ENCODE data around the gene OR2A42.
"Not testable (repeated sequence)": the region's sequence is repeated elsewhere in the genome, so short reads cannot be mapped to it uniquely, and the experiment has no call there.

OR2A42 gene

GRCh38 chr7:144205306-144205705 is 34.1 kb downstream of the OR2A42 start:
- not testable (repeated sequence) for H3K36me3 Mint-ChIP-seq (ENCODE audit: low read depth); H3K27me3 Mint-ChIP-seq (ENCODE audit: low read depth); H3K27ac Mint-ChIP-seq; H3K4me3 Mint-ChIP-seq; H3K4me1 Mint-ChIP-seq; H3K9me3 Mint-ChIP-seq

DNA sequence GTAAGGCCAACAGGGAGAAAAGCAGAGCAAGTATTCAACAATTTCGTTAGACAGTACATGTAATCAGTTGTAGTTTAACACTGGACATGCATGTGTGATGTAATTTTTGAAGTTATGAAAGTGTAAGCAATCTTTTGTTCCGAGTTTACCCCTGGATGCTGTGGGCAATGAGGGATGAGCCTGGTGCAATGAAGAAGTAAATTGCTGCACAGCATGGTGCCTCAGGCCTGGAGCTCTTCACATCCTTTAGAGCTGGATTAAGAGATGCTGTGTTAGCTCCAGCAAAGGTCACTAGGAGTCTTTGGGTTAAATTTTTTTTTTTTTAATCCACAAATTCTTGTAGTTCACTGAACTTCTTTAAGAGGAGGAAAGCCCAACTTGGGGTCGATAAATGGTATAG is 36.3 kb downstream of the OR2A42 start:
- H3K4me3 Mint-ChIP-seq; H3K9me3 Mint-ChIP-seq; H3K4me1 Mint-ChIP-seq; H3K27me3 Mint-ChIP-seq (ENCODE audit: low read depth); H3K36me3 Mint-ChIP-seq (ENCODE audit: low read depth); H3K27ac Mint-ChIP-seq: not testable (repeated sequence)

DNA sequence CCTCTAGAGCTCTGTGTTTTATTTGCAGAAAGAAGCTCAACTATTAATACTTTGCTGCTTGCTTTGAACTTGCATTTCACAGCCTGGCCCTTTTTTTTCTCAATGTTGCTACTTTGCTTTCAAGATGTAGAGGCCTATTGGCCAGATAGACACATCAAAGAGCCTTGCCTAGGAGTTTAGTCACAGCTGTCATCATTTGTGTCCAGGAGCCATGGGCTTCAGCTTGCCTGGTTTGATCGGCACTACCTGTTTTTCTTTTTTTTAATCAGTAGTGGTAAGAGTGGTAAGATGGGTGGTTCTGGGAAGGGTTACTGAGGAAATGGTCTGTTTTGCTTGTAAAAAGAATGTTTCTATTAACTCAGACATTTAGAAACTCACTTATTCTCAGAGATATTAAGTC is 37.4 kb downstream of the OR2A42 start:
- not testable (repeated sequence) for H3K27me3 Mint-ChIP-seq (ENCODE audit: low read depth); H3K9me3 Mint-ChIP-seq; H3K4me1 Mint-ChIP-seq; H3K36me3 Mint-ChIP-seq (ENCODE audit: low read depth); H3K4me3 Mint-ChIP-seq; H3K27ac Mint-ChIP-seq

- H3K36me3 Mint-ChIP-seq (ENCODE audit: low read depth); H3K27ac Mint-ChIP-seq; H3K9me3 Mint-ChIP-seq; H3K4me1 Mint-ChIP-seq; H3K4me3 Mint-ChIP-seq; H3K27me3 Mint-ChIP-seq (ENCODE audit: low read depth): not testable (repeated sequence)
Measured at GRCh38 chr7:144198934-144199333, 40.5 kb downstream of the OR2A42 start.

DNA sequence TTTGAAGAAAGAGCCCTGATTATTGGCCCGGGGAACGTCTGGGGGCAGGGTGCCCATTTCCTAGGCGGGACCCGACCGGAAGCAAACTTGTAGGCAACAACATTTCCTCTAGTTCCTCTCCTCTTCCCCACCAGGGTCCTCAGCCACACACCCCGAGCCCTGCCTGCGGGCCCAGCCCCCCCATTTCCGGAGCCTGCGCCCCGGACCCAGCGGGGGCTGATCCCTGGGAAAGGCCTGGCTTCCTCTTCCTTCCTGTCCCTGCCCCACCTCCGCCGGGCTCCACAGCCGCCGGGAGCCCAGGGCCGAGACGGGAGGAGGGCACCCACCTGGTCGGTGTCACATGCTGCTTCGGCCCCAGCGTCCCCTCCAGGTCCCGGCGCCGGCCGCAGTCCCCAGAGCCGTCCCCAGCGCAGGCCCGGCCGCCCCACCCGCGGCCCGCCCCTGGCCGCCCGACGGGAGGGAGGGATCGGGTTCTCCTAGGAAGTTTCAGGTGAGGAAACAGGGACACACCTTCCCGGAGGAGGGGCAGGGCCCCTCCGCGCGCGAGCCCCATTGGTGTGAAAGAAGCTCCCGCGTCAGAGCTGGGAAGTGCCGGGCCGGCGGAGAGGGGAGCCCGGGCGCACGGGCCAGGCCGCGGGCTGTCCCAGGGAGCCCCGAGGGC is 44.1 kb downstream of the OR2A42 start, which contains the start of gene ARHGEF35:
Gene ARHGEF35, minus strand, starts transcription at position 622 of the 661 bp plus-strand sequence. CDS start 7,450 bp downstream, outside the sequence.
- H3K27me3 Mint-ChIP-seq (ENCODE audit: low read depth); H3K4me1 Mint-ChIP-seq; H3K36me3 Mint-ChIP-seq (ENCODE audit: low read depth); H3K9me3 Mint-ChIP-seq: not testable (repeated sequence)
- Mint-ChIP-seq H3K27ac (peak within 1 kb of the TSS; percentile 91 to 98 (median 95)), H3K4me3 (peak within 1 kb of the TSS; percentile 80 to 87 (median 86))

GRCh38 chr7:144194453-144194852 is 45.0 kb downstream of the OR2A42 start:
- H3K36me3 Mint-ChIP-seq (ENCODE audit: low read depth); H3K27ac Mint-ChIP-seq; H3K4me1 Mint-ChIP-seq; H3K4me3 Mint-ChIP-seq; H3K27me3 Mint-ChIP-seq (ENCODE audit: low read depth); H3K9me3 Mint-ChIP-seq: not testable (repeated sequence)

- not testable (repeated sequence) for H3K36me3 Mint-ChIP-seq (ENCODE audit: low read depth); H3K9me3 Mint-ChIP-seq; H3K4me3 Mint-ChIP-seq; H3K27me3 Mint-ChIP-seq (ENCODE audit: low read depth); H3K27ac Mint-ChIP-seq; H3K4me1 Mint-ChIP-seq
Measured at GRCh38 chr7:144193782-144194181, 45.6 kb downstream of the OR2A42 start.

- H3K9me3 Mint-ChIP-seq; H3K4me1 Mint-ChIP-seq; H3K4me3 Mint-ChIP-seq; H3K36me3 Mint-ChIP-seq (ENCODE audit: low read depth); H3K27me3 Mint-ChIP-seq (ENCODE audit: low read depth); H3K27ac Mint-ChIP-seq: not testable (repeated sequence)
Measured at GRCh38 chr7:144188578-144189171, 50.7 kb downstream of the OR2A42 start.

GRCh38 chr7:144187848-144188247 is 51.6 kb downstream of the OR2A42 start:
- H3K27ac Mint-ChIP-seq; H3K4me1 Mint-ChIP-seq; H3K9me3 Mint-ChIP-seq; H3K4me3 Mint-ChIP-seq; H3K36me3 Mint-ChIP-seq (ENCODE audit: low read depth); H3K27me3 Mint-ChIP-seq (ENCODE audit: low read depth): not testable (repeated sequence)

GRCh38 chr7:144183166-144183565 is 56.2 kb downstream of the OR2A42 start, which contains the start of gene CTAGE4:
Gene CTAGE4 (plus strand): TSS chr7:144183466. CDS start chr7:144183504, 38 bp downstream.
- not testable (repeated sequence) for H3K9me3 Mint-ChIP-seq; H3K27ac Mint-ChIP-seq; H3K4me1 Mint-ChIP-seq; H3K4me3 Mint-ChIP-seq; H3K36me3 Mint-ChIP-seq (ENCODE audit: low read depth); H3K27me3 Mint-ChIP-seq (ENCODE audit: low read depth)

GRCh38 chr7:144179165-144179479 is 60.3 kb downstream of the OR2A42 start:
- not testable (repeated sequence) for H3K4me3 Mint-ChIP-seq; H3K36me3 Mint-ChIP-seq (ENCODE audit: low read depth); H3K4me1 Mint-ChIP-seq; H3K9me3 Mint-ChIP-seq; H3K27ac Mint-ChIP-seq; H3K27me3 Mint-ChIP-seq (ENCODE audit: low read depth)

Data from nephron (organoid).